Eye (tissue), 1 donor: ENCODE results near the gene HOXA9.

Experiments
- DNase-seq: peaks from one replicate; pipeline ENCODE4 v3.0.0-alpha.2; 2015

Gene HOXA9

DNA sequence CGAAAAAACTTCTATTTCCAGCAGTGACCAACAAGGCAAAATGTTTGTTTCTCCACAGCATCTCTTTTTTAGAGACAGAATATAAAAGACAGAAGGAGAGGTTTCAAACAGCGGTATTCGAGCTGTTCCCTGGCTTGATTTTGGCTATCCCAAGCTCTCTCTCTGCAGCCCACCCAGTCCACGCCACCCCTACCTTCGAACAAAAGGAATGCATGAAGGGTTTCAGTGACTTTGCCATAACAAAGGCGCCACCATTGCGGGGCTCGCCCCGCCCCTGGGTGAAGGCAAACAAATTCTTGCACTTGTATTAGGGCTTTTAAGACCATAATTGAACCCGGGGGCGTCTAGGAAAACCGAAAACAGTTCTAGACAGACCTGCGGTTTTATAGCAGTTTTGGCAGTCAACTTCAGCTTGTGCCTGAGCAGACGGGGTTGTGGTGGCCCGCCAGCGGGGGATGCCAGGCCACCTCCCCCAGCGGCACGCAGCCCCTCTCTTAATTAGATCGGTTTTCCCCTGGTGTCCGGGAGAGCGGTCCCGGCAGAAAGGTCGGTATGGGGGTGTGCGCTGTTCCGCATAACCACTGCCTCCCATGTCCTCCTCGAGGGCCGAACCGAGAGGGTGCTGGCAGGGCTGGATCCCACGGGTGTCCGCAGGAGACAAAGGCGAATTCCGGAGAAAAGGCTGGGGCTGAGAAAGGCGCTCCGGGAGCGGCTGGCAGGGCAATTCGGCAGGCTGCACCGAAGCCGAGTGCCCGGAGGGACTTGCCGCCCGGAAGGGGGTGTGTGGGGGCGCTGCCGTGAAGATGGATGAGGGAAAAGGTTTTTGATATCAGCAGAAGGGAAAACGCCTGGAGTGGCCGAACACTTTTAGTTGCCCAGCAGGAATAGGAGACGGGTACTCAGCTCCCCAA lies 22.4 kb upstream of the HOXA9 start:
- DNase-seq, result no peak

DNA sequence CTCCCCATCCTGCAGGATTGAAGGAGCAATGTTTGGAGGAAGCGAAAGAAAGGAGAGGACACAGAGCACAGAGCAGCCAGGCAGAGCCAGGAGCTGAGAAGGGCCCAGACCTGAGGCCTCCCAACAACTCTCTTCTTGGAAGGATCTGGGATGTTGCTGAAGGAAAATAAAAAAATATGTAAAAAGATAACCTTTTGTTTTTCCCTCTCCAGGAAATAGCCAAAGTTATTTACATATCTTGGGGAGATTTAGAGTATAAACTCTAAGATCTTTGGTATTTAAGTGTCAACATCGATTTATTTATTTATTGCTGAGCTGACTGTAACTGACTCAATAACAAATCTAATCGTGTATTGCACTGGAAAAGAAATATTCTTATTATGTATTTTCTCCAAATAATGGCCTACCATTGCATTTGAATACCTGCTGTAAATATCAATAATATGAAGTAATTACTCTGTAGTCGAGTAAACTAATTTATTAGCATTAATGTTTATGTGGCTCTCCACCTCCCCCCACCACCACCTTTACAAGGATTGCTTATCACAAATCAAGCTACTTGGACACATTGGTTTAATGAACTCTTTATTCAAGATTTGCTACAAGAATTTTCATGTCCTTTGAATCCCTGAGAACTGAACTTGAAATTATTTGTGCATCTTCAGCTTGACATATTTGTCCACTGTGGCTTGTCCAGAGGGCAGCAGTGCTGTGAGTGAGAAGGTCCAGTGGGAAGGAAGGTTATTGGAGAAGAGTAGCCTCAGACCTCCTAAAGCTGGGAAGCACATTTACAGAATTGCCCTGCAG lies 21.5 kb upstream of the HOXA9 start:
- no peak for DNase-seq

DNA sequence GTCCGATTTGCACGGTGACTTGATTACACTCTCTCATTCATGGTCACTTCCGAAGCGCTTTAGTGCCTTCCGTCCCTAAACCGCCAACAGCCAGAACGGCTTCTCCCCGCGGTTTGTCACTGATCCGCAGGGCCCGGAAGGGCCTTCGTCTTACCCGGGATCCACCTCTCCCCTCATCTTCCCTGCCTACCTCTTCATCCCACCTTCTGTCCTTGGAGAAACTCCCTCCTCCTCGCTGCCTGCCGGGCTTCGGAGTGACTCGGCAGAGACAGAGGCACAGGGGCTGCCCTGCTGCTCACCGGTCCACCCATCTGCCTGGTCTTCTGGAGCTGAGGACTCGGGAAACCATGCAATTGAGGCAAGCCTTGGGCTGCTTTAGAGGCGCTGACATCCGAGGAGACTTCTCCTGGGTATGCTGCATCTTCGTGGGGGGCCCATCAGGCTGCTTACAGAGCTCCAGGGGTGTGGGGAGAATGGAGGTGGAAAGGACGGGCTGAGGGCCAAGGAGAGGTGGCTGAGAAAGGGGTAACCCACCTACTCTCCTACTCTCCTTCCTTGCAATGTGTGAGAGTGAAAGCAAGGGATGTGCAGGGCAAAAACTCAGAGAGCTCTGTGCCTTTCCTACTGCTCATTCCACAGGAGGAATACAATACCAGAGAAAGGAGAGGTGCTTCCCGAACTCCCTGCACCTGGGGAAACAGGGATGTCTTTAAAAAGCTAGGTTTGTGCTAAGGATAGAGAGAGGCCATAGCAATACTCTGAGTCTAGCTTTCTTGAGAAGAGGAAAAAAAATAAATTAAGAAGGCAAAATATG lies 20.7 kb upstream of the HOXA9 start:
- DNase-seq, result no peak

DNA sequence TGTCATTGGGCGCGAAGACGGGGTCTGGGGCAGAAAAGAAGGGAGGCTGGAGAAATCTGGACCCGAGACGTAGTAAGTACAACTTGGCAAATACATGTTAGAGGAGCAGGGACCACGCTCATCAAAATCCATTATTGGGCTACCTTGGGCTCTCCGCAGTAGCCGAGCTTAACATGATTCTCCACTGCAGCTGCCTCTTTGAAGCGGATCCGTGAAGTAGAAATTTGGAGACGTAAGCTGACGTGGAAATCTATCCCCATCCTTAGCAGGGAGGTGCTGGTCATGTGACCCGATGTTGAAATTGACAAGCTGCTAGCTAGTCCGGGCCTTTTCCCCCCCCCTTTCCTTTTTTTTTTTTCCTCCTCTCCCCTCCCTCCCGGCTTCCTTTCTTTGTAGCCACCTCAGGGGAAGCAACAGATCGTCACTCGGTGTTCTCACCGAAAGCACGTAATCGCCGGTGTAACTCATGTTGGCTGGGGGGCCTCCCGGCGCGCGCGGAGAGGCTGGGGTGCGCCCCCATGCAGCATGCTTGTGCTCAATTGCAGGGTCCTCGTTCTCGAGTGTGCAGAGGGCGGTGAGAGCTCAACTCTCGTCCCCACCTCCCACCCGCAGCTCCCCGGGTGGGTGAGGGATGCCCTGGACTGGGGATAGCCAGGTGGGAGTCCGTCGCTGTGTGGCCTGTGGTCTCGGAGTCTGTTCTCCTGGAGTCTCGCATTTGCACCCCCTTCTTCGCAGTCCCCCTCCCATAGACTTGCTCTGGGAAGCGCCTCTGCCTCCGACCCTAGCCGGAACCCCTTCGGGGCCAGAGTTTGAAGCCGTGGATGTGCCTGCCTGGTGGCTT lies 19.9 kb upstream of the HOXA9 start, which contains the start of gene HOXA11:
Gene HOXA11, minus strand, starts transcription at position 220 of the 841 bp plus-strand sequence. Its CDS starts 88 bp downstream, at position 132.
- DNase-seq, result no peak

DNA sequence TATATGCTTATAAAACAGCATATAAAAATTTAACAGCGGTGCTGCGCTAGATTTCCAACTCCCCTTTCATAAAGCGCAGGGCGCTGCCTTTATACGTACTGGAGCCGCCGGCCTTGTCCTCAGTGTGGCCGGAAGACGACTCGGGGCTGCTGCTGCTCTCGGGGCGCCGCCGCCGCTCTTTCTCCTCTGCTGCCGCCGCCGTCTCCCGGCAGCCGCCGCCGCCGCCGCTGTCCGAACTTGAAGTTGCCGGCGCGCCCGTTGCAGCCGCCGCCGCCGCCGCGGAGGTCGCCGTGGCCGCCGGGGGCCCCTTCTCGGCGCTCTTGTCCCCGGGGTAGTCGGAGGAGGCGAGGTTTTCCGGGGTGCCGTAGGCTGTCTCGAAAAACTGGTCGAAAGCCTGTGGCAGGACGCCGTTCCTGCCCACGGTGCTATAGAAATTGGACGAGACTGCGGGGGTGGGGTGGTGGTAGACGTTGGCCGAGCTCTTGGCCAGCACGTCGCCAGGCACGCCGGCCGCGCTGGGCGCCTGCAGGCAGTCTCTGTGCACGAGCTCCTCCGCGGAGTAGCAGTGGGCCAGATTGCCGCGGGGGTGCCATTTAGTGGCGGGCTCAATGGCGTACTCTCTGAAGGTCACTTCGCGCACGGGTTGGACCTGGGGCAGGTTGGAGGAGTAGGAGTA lies 19.1 kb upstream of the HOXA9 start:
- DNase-seq, result peak; percentile 74

DNA sequence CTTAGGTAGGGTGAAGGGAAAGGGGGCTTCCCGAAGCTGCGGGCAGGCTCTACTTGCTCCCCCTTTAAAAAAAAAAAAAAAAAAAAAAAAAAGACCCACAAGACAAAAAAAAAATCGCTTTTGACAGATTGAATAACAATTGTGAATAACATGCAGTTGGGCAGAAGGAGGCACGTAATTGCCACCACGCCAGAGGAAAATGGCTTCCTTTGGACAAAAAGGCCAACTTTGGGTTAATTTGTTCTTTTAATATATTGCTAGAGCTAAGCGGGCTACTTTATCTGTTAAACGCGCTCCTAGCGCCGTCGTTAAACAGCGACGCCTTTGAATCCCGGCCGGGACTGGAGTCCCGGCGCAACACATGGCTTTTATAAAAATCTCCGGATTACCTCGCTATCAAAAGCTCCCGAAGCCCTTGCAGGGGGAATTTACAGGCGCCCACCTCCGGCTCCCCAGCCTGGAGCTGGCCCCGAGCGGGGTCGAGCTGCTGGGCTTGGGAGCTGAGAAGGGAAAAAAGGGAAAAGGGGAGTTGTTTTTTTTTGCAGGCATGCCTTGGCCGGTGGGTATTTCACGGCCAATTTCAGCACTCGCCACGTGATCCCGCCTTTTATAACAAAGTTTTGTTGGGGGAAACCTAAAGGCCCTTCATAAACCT lies 18.5 kb upstream of the HOXA9 start:
- no peak for DNase-seq

DNA sequence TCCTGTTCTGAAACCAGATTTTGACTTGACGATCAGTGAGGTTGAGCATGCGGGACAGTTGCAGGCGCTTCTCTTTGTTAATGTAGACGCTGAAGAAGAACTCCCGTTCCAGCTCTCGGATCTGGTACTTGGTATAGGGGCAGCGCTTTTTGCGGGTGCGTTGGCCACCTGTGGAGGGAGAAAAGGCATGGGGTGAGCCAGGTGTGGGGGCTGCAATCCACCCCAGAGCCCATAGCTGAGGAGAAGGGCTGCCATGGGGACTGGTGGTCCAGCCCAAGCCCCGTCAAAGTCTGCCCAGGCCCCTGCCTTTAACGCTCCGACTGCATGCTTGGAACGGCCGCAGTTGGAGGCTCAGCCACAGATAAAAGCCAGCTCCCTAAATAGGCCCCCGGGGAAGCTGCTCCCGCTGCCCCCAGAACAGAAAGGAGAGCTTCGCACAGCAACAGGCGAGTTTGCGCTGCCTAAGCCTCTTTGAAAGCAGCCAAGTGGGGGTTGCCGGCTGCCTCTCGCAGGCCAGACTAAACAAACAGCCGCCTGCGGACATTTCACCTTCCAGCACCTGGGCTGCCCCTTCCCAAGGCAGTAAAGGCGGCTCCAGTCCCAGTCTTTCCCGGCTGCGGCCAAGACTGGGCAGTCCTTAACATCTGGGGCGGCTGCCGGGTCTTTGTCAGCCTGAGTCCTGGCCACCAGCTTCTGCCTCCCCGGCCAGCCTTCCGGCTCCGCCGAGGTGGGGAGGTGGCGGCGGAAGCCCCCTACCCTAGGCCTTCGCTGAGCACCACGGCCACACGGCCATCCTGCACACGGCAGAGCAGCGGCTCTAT lies 17.7 kb upstream of the HOXA9 start:
- DNase-seq, result no peak

DNA sequence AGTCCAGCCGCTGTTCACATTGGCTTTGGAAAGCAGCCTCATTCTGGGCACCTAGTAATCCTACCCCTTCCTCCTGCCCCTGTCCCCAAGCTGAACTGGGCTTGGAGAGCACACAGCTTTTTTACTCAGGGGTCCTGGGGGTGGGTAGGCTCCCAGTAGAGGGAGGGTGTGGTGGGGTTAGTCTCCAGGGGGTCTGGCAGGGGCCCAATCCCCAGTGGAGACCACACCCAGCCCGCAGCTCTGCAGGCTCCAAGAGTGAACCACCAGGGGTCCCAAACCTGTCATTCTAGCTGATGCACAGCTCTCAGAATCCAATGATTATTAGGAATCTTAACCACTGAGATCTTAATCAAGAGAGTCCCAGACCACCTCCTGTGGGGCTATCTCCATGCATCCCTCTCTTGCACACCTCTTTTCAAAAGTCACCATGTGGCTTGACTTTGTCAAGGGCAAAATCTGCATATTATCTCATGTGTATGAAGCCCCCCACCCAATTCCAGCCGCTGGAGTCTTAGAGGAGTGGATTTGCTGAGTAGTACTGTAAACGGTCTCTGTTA lies 17.0 kb upstream of the HOXA9 start:
- no peak for DNase-seq

DNA sequence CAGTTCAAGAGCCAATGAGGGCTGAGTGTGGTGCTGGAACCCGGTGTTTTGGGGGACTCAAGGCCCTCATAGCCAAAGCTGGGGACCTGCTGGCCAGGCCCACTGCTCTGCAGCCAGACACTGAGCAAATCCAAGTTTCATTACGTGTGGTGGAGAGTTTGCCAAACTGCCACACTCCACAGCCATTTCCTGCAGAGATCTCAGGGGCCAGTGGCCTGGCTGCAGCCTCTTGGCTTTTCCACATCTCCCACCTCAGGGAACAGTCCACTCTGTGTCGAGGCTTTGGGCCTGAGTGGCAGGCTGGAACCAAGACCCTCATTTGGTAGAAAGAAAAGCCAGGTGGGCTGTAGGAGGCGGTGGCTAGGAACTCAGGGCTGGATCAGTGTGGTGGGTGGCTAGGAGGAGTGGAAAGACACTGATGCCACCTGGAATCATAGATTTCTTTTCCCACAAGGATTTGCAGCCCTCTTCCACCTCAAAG lies 16.5 kb upstream of the HOXA9 start:
- DNase-seq, result no peak

DNA sequence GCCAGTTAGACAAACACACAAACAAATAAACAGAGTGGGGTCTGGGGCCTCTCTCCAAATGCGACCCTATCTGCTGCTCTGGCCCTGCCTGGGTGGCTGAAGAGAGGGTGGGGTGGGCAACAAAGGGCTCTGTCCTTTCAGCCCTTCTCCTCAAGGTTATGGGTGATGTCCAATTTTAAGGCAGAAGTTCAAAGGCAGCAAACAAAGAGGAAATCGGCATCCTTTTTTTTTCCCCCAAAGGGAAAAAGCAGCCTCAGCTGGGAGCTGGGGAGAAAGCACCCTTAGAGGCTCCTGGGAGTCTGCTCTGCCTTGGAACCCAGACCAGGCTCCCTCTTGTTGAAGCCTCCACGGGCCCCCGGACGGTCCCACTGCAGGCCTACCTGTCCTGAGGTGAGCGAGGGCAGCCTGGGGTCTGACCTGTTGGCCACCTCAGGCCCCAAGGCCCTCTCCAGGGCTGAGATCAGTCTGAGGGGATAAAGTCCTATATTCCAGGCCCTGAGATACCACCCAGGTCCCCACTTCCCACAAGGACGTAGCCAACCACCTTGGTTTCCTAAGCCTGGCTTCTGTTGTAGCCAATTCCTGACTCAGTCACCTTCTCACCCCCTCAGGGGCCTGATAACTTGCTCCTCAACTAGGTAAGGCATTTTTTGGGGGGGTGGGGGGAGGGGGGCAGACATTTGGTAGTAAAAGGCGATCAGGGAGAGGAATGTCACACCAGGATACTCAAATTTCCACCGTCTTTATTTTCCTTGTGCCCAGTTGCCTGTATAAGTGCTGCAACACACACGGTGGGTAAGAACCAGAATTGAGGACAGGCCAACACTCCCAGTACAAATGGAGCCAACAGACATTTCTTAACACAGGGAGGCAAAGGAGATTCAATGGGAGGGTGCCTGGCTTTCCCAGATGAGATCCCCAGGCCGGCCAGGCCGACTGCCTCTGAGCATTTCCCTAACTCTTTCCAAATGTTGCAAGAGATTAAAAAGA lies 15.4 kb upstream of the HOXA9 start:
- DNase-seq, result no peak

DNA sequence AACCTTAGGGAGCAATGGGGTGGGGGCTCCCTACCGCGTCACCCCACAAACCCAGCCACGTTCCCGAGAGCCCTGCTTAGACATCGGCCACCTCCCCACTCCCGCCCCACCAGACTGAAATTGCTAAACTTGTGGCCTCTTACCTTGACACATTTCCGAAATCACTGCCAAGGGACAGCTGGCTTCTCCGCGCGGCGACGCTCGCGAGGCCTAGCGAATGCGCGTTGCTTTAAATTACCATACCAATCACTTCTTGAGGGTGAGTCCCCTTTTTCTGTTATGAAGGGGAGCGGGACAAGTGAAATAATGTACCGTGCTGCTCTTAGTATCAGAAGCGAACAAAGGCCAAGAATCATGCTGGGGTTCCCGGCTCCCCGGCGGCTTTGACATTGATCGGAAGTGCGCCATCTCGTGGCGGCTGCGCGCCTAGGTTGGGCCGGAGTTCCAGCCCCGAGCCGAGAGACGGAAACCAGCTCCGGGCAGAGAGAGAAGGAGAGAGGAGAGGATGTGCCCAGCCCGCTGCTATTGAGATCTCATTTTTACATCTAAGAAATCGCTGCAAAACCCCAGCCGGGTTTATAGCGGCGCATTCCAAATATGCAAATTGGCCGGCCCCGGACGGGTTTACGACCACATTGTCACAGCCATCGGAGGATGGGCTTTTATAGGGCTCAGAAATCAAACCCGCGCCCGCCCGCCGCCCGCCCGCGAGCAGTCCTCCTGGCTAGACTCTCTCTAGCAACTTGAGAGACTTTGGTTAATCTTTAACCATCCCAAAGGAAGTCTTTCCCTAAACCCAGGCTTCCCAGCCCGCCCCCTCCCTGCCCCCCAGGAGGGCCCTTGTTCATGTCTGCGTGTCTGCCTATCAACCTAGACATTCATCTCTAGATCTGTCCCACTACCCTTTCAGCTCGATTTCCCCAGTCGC lies 14.4 kb upstream of the HOXA9 start:
- DNase-seq, result peak; percentile 92

DNA sequence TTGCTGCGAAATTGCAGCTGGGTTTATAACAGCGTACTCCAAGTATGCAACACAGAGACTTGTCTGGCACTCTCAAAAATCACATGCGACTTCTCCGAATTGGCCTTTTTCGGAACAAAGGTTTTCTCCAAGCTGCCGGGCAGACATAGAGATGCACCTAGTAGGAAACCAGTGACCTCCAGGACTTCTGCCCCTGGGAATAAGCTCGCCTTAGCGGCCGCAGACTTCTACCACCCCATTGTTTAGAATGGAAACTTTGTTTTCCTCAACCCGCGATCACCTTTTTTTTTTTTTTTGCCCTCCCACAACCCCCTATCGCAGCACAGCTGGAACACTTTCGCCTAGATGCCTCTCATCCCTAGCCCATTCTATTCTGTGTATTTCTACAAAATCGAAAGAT lies 13.7 kb upstream of the HOXA9 start:
- DNase-seq, result no peak

DNA sequence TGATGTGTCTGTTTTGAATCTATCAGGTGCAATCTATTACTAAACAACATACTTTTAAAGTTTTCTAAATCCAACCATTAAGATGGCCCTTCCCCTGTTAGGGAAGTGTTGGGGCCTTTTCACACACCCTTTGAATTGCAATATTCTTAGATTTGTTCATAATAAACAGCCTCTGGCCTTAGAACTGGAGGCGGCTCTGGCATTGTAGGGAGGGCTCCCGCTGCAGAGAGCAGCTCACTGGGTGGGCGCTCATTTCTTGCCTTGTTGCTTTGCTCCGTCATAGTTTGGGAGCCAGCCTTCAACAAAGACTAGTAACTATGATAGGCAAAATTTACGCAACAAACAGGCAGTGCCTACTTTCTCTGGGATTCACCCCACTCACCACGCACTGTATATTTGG lies 13.0 kb upstream of the HOXA9 start:
- DNase-seq, result no peak

DNA sequence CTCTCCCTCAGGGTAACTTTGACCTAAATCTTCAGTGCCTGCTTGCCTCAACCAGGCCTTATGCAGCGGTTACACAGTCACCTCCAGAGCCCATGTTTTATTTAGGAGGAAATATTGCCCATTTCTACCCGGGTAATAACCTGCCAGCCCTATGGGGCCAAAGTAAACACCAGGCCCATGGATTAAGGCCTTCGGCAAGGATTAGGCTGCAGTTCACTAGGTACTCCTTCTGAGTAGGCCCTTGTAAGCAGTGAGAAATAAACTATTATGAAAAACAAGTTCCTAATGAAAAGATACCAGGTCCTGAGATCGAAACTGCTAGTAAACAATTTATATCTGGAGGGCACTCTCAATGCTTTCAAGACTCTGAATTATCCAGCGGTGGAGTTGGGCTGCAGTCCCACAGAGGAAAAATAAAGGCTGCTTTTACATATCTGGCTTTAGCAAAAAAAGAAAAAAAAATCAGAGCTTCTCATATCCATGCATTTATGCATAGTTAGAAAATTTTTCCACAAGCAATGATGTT lies 12.5 kb upstream of the HOXA9 start:
- DNase-seq, result no peak

DNA sequence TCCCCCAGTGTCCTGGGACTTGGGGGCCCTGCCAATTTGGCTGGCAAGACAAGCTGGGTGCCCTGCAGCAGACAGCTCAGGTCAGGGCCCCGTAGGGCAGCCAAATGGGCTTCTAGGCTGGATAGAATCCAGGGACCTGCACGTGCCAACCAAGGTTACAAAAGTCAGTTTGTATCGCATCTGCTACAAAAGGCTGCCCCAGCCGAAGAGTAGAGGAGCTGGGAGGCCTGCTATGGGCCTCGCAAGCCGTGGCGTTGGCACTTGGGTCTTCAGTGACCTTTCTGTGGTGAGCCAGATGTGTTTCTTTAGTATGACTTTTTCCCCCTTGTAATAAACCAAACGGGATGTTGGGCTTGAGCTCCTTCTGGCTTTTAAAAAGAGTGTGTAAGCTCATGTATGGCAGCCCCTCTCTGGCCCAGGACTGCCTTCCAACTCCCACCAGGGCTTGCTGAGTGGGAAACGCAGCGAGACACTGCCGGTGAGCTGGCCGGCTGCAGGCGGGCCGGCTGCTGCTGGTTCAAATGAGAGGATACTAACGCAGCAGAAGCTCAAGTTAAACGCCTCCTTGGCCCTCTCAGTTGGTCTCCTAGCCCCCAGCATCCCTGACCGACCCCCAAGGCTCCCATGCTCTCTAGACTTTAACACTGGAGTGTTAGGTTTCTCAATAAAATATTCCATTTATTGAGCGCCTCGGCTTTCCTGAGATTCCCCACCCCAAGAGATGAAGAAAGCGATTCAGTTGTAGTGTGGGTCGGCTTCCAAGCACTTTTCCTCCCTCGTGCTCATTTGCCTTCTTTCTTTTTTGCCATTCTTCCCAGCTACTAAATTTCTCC lies 11.8 kb upstream of the HOXA9 start:
- no peak for DNase-seq

DNA sequence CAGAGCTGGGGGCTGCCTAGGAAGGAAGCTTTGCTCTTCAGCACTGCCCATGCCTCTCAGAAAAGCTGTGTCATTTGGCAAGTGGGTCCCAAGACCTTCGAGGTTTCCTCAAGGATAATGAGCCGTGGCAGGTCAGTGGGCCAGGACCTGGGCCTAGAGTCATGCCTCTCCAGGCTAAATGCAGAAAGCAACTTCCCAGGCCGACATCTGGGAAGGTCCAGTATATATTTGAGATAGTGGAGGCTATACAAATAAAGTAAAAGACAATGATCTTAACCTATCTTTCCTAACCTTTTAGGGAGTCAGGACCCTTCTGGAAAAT lies 11.1 kb upstream of the HOXA9 start:
- no peak for DNase-seq
